Measurements from ENCODE around the gene TOB2.
"Not testable (repeated sequence)": the region's sequence is repeated elsewhere in the genome, so short reads cannot be mapped to it uniquely, and the experiment has no call there.

Gene TOB2

DNA sequence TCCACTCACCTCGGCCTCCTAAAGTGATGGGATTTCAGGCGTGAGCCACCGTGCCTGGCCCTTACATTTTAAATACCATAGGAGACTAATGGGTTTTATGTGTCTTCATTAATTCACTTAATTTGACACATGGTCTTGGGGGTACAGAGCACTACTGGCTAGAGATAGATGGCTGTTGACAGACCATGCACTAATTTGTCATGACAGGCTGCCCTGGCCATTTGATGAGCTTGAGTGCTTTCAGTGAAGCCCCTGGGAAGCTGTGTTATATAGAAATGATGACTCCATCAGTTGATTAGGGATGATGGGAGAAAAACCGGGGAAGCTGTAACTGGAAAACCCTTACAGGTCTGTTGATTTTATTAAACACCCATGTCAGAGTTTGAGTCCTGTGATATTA, 15.3 kb upstream of the TOB2 start:
- DNase-seq: no peak

DNA sequence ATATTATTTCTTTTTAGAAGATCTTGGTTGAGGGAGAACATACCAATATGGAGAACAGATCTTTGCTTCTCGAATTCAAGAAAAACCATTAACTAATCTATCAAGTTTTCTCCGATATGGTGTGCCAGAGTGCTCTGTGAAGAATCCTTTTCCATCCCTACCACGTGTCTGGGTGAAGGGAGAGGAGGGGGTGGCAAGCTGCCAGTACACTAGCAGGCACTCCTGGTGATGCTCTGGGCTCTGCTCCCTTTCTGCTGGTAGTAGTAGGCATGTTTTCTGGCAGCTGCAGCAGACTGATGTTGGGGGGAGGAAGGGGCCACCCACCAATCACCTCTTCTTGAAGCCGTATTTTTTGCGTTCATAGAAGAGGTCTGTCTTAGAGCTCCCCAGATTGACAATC, 13.5 kb upstream of the TOB2 start:
- DNase-seq: not testable (repeated sequence)

GRCh38 chr22:41459431-41459830, 12.8 kb upstream of the TOB2 start:
- DNase-seq: no peak

GRCh38 chr22:41458161-41458728, 11.6 kb upstream of the TOB2 start:
- DNase-seq: no peak

DNA sequence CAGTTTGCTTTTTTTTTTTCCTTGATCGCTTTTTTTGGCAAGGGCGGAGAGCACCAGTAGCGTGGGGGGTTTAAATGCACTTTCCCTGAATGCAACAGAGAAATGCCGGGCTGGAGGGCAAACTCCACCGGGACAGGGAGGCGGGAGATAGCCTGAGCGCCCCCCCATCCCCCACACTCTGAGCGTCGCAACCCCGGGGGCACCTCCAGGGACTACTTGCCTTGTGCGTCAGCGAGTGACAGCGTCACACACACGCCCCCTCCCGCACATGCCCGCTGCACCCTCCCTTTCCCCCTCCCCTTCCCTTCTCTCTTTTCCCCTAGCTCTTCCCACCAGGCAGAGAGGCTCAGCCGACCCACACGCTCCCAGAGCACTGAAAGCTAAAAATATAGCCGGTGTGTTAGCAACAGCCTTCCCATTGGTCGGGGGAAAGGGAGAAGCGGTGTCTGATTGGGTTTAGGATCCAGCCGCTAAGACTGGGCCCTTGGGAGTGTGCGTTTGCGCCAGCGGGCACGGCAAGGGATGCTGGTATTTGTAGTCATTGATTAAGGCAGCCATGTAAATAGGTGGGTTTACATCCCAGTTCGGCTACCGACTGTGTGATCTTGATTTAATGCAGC, 1.7 kb upstream of the TOB2 start:
- peak; percentile 99 for DNase-seq

GRCh38 chr22:41447435-41448188, 1.0 kb upstream of the TOB2 start:
- DNase-seq: peak; percentile 47

GRCh38 chr22:41446057-41446501, 522 bp downstream of the TOB2 start:
- no peak for DNase-seq

DNA sequence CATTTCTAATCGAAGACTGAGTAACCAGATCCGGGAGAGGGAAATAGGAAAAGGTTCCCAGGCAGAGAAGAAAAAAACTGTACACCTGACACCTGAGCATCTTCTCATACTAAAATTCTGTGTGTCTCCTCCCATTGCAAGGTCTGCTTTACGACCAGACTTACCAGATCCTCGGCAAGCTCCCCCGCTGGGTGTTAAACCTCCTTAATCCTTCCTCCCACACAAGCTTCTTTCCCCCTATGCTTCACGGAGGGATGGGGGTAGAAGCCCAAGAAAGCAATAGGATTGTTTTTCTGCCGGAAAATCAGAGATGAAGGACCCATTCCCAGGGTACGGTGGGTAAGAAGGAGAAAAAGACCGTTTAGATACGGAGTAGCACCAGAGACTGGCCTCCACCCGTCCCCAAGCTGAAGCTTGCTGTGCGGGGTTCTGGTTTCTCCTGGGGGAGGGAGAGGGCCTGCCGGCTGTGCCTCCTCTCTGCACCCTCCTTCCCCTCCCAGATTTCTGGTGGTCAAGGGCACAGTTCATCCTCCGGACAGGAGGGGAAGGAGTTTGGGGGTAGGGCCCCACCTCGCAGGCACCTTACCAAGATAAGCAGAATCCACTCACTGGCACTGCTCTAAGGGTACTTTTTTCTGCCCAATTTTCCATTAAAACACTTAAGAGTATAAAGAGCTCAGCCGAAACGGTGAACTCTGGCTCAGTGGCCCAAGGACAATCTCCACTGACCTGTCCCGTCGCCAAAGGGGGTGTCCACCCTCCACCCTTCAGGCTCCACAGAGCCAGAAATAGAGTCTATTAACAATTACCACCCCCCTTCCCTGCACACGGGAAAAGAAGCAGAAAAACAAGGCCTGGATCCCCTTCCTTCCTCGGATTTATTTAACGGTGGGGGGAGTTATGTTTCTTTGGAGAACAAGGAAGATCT, 1.2 kb downstream of the TOB2 start:
- DNase-seq: peak; percentile 3

DNA sequence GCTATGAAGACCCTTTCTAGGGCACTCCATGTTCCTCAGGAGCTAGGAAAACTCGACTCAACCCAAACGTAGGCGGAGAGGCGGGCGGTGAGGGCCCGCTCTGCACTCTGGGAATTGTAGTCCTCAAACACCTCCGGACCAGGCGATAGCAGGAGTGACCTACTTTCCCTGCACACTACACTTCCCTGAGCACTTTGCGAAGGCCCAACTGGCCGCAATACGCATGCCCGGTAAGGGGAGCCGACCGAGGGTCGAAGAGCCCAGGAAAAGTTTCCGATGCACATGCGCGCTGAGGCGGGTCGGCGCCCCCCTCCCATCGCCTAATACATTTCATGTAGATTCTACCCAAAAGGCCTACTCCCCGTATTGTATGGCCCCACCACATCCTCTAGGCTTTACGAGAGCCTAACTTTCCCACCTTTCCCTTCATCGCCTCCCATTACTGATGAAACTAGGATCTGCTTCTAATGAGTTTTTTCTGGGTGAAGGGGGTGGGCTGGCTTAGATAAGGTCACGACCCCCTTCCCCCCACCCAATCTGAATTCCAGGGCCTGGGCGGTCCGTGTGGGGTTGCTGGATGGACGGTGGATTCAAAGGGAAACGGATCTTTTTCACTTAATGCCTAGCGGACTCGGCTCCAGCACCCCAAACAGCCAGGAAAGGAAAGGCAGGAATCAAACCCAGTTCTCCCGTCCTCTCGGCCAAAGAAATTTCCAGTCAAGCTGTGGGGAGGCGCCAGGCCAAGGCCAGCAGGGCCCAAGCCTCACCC, 2.1 kb downstream of the TOB2 start:
- DNase-seq: peak; percentile 94

DNA sequence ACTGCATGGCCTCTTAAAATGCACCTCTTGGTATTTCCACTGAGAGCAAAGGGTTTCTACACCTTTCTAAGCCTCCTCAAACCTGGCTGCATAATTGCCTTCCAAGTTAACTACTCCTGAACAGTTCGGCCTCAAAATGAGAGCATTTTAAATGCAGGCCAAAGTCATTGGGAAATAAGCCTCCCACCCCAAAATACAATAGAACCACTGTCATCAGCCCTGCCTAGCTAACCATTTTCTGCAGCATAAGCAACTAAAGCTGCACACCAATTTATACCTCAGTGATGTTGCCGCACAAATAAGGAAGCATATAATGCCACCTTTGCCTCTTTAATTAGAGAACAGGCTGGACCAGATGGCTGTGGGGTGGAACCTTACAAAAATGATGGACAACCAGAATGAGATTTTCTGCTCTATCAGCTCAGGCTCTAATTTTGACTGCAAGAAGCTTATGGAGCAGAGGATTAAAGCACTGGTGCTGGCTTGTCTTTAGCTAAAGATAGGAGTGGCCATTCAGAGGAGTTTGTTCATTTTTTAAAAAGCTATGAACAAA, 4.3 kb downstream of the TOB2 start:
- DNase-seq: no peak

- not testable (repeated sequence) for DNase-seq
Measured at GRCh38 chr22:41440511-41440910, 6.1 kb downstream of the TOB2 start.

- DNase-seq: no peak
Measured at GRCh38 chr22:41437198-41437597, 9.4 kb downstream of the TOB2 start.

DNA sequence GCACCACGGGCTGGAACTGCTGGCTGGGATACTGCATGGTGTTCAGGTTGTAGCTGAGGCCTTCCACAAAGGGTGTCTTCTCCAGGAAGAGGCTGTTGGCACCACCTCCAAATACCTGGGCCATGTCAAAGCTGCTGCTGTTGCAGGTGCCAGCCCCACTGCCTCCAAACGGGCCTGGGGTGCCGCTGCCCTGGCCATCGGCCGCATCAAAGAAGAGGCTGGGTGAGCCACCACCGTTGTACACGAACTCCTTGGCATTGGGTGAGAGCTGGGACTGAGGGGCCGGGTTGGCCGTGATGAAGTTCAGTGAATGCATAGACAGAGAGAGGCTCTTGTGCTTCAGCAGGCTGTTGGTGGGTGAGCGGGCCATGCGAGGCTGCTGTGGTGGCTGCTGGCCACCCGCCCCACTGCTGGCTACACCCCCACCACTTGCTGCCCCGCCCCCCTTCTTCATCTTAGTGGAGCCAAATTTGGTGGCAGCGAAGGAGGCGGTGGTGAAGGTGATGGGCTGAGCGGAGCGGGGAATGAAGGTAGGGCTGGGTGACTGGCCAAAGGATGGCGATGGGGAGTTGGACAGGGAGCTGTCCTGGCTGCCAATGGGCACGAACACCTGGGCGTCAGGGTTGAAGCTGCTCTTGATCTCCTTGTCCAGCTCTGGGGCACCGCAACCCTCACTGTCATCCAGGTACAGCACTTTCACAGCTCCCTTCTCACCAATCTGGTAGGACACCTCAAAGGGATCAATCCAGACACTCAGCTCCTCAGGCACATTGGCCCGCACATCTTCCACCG, 10.1 kb downstream of the TOB2 start:
- no peak for DNase-seq

DNA sequence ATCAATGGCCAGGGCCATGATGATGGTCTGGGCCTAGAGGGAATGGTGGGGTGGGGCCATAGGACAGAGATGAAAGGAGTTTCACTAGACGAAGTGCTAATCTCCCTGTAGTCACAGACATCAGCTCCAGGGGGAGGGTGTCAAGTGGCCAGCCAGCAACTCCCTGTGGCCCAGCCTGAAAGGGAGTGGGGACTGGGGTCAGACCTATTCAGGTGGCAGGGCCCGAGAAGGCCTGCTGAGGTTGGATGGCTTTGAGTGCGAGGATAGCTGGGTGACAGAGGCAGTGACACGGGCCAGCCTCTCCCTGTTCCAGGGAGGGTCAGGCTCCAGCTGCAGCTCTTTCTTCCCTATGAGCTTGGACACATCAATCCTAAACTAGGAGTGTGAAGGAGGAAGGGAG, 11.0 kb downstream of the TOB2 start:
- no peak for DNase-seq

GRCh38 chr22:41434361-41435003, 12.1 kb downstream of the TOB2 start:
- DNase-seq: not testable (repeated sequence)

- not testable (repeated sequence) for DNase-seq
Measured at GRCh38 chr22:41433480-41433879, 13.1 kb downstream of the TOB2 start.

DNA sequence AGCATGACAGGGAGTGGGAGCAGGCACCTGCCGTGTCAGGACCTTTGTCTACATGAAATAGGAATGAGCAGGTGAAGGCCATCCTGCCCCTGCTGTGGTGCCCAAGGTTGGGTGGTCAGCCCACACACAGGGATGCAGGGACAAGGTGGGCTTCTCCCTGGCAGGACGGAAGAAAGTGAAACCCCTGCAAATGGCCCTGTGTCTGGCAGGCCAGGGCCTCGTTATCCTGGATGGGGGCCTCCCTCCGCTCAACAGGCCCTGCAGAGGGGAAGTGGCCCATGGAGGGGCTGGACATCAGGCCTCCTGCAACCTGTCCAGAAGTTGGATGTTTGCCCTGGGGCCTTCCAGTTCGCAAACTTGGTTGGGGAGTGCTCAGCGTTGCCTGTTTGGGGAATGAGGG, 14.9 kb downstream of the TOB2 start:
- DNase-seq: no peak

- no peak for DNase-seq
Measured at GRCh38 chr22:41429951-41430332, 16.7 kb downstream of the TOB2 start.

DNA sequence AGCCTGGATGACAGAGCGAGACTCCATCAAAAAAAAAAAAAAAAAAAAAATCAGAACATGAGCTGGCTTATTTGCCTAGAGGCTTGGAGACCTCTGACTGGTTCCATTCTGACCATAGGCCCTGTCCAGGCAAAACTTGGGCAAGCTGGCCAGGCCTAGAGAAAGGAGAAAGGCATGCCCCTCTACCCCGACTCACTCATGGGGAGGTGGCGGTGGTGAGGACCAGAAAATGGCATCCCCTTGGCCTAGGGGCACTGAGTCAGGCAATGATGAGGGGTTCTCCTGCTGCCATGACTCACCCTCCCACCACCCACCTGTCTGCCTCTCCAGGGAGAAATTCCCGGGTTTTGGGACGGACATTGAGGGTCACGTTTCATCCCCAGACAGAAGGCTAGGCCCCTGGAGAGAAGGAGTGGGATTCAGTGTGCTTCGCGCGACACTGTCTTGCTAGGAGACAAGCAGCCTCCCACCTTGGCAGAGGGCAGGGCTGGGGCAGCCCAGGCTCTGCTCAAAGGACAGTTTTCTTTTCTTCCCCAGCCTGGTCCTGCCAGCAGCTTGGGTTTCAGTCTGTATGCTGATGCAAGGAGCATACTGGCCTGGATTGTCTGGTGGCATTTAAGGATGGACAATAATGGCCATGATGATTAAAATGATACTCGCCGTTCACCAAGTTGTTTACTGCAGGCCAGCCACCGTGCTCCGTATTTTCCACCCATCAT, 17.2 kb downstream of the TOB2 start:
- no peak for DNase-seq
